Measurements from ENCODE around the gene CCL7.

DNA sequence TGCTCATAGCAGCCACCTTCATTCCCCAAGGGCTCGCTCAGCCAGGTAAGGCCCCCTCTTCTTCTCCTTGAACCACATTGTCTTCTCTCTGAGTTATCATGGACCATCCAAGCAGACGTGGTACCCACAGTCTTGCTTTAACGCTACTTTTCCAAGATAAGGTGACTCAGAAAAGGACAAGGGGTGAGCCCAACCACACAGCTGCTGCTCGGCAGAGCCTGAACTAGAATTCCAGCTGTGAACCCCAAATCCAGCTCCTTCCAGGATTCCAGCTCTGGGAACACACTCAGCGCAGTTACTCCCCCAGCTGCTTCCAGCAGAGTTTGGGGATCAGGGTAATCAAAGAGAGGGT is 14.7 kb upstream of the CCL7 start:
- no peak for TF ChIP-seq ZFX (IDR thresholded peaks at IDR 0.05; ENCODE audit: borderline replicate concordance)
- TF ChIP-seq, protein P1, sequence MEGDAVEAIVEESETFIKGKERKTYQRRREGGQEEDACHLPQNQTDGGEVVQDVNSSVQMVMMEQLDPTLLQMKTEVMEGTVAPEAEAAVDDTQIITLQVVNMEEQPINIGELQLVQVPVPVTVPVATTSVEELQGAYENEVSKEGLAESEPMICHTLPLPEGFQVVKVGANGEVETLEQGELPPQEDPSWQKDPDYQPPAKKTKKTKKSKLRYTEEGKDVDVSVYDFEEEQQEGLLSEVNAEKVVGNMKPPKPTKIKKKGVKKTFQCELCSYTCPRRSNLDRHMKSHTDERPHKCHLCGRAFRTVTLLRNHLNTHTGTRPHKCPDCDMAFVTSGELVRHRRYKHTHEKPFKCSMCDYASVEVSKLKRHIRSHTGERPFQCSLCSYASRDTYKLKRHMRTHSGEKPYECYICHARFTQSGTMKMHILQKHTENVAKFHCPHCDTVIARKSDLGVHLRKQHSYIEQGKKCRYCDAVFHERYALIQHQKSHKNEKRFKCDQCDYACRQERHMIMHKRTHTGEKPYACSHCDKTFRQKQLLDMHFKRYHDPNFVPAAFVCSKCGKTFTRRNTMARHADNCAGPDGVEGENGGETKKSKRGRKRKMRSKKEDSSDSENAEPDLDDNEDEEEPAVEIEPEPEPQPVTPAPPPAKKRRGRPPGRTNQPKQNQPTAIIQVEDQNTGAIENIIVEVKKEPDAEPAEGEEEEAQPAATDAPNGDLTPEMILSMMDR (IDR thresholded peaks at IDR 0.05): no peak
